ENCODE data around the gene CLHC1.

DNA sequence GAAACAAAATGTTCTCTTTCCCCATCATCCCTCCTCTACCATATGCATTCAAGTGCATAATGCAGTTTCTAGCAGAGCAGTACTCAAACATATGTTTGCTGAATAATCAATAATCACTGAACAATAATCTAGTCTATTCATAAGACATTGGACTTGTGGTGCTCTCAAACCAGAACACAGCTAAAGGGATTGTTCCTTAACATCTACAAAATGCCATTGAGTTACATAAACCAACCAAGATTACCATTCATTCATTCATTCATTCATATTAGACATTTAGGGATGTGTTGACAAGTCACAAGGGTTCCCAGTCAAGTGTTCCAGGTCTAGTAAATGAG, 3.9 kb downstream of the CLHC1 start:
- TF ChIP-seq EZH2phosphoT487 (IDR thresholded peaks at IDR 0.05; ENCODE audit: borderline replicate concordance), result no peak
- TF ChIP-seq, protein P1, sequence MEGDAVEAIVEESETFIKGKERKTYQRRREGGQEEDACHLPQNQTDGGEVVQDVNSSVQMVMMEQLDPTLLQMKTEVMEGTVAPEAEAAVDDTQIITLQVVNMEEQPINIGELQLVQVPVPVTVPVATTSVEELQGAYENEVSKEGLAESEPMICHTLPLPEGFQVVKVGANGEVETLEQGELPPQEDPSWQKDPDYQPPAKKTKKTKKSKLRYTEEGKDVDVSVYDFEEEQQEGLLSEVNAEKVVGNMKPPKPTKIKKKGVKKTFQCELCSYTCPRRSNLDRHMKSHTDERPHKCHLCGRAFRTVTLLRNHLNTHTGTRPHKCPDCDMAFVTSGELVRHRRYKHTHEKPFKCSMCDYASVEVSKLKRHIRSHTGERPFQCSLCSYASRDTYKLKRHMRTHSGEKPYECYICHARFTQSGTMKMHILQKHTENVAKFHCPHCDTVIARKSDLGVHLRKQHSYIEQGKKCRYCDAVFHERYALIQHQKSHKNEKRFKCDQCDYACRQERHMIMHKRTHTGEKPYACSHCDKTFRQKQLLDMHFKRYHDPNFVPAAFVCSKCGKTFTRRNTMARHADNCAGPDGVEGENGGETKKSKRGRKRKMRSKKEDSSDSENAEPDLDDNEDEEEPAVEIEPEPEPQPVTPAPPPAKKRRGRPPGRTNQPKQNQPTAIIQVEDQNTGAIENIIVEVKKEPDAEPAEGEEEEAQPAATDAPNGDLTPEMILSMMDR (conservative IDR thresholded peaks at IDR 0.05; ENCODE audit: low read length), result no peak
